Activated naive CD4-positive, alpha-beta T cell treated with anti-CD3 and anti-CD28 coated beads, Interleukin-2, amount 50 U/mL, for 72 hours (primary cell): ENCODE measurements around the gene TUBB2B. TPM values are rescaled to one million over a fixed set of nuclear protein-coding genes. Genes with fewer than 3 reads are reported as not detected.
A peak's percentile ranks its signal among the peaks of the same experiment; 100 is the strongest.

ENCODE experiments used
- ATAC-seq, 2 donors: fragments of 150-1000 bp; cut with Tn5 transposase; 2 replicates each; pipeline ENCODE4 v1.10.0; 2021; ENCODE audit warnings: mild to moderate bottlenecking in 2 of 2, moderate library complexity in 2 of 2
- DNase-seq, 2 donors: peaks; one replicate each; pipeline ENCODE4 v3.0.0; 2021 to 2022; ENCODE audit warnings: low spot score in 2 of 2
- H3K27ac Mint-ChIP-seq, 2 donors: one replicate each; pipeline ENCODE4 v1.8.0; 2022; ENCODE audit warnings: mild to moderate bottlenecking in 2 of 2, mixed read lengths in 2 of 2
- H3K36me3 Mint-ChIP-seq, 2 donors: one replicate each; pipeline ENCODE4 v1.8.0; 2022; ENCODE audit warnings: mixed read lengths in 2 of 2
- H3K9me3 Mint-ChIP-seq, 2 donors: one replicate each; pipeline ENCODE4 v1.8.0; 2022; ENCODE audit warnings: mixed read lengths in 2 of 2
- total RNA-seq, 2 donors: library from RNA; stranded (reverse); gene quantifications; one replicate each; pipeline ENCODE4 v1.2.3, GENCODE V29; 2022

Gene TUBB2B
- total RNA-seq, 2 donors from 2014 or later, result 0.43 TPM; not detected in 1

DNA sequence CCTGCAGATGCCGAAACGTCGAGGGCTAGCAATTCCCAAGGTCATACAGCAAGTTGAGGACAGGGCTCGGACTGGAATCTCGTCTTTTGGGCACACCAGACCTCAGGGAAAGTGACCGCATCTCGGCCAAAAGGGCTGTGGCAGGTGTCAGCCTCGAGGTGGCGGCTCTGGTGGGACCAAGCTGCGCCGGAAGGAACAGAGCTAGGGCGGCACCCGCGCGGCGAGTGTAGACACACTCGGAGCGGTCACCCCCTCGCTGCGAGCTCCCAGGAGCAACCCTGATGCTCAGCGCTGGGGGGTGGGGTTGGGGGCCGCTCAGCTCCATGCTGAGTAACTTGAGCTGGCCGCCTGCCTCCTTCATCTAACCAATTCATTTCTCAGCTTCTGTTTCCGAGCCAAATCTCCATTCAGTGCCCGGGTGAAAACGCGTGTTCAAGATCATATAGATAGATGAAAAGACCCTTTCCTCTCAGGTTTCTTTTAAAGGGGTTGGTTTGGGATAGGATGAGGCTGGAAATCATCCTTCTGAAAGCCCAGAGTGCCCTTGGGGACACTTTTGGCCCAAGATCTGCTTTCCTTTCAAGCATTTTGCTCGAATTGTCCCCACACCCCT is 2.2 kb upstream of the TUBB2B start:
- Mint-ChIP-seq H3K9me3 (no peaks in the 10 kb centered on the region), H3K36me3 (peaks cover 0 to 10% of the 10 kb centered on the region in 2 donors), H3K27ac (no peak overlapping the region)
- ATAC-seq (peak; percentile 42 to 55), DNase-seq (no peak)

DNA sequence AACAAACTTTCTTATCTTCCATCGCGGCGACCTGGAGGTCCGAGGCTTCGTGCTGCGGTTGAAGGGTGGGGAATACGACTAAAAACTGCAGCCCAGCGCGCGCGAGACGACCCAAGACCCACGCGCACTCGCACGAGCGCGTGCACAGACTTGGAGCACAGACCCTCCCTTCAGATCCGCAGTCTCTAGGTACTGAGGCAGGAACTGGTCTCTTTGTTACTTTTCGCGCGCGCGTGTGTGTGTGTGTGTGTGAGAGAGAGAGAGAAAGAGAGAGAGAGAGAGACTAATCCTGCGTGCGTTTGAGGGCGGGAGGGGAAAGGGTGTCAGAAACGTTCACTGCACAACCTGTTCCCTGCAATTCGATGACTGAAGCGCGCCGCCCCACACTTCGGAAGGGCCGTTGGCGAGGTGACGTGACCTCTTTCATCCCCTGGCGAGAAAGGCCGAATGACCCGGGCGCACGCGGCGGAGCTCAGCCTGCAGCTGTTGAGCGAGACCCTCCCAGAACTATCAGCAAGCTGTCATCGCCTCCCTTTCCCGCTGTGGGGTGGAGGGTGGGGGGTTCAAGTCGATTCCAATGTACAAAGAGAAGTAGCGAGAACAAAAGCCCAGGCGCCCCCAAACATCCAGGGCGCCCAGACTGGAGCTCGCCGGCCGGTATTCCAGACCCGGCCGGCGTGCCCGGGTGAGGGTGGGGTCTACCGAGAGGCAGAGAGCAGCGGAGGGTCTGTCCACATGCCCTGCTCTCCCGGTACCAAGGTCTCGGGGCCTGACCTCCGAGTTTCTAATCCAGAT is 1.5 kb upstream of the TUBB2B start:
- Mint-ChIP-seq H3K9me3 (no peaks in the 10 kb centered on the region), H3K36me3 (peaks cover 0 to 10% of the 10 kb centered on the region in 2 donors), H3K27ac (no peak overlapping the region)
- DNase-seq (no peak), ATAC-seq (peak; percentile 23 to 42)

DNA sequence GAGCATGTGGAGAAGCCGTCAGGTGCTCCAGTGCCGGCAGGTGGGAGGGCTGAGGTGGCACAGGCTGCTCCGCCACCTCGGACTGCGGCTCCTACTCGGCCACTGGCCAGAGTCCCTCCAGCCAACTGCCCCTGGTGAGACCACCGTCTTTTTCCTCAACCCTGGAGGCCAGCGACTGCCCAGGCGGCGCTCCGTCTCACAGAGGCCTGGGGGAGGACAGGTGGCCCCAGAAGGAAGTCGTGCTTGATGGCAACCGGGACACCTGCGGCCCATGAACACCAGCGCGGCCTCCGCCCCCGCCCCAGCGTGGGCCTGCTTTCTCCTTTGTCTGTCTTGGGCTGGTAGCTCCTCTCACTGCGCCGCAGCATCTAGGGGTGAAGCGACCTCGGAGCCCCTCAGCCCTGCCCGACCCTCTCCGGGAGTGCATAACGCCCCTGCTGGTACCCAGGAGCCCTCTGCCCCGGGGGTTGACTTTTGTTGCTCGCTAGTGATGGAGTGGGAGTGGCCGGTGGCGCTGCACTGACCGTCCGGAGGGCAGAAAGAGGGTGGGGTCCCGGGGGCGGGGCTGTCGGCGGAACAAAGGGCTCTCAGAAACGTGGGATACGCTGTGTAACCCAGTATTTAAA is 706 bp upstream of the TUBB2B start:
- DNase-seq (no peak), ATAC-seq (peak; percentile 21 to 36)
- Mint-ChIP-seq H3K36me3 (peaks cover 0 to 10% of the 10 kb centered on the region in 2 donors), H3K9me3 (no peaks in the 10 kb centered on the region), H3K27ac (no peak overlapping the region)

- DNase-seq, result no peak
- Mint-ChIP-seq H3K27ac (no peak overlapping the region), H3K9me3 (peaks cover 4 to 5% of the 10 kb centered on the region in 2 donors), H3K36me3 (peaks cover 0 to 6% of the 10 kb centered on the region in 2 donors)
- ATAC-seq, result peak in 1 of 2 donors; percentile 23
Measured at GRCh38 chr6:3226481-3227362, 731 bp downstream of the TUBB2B start.

DNA sequence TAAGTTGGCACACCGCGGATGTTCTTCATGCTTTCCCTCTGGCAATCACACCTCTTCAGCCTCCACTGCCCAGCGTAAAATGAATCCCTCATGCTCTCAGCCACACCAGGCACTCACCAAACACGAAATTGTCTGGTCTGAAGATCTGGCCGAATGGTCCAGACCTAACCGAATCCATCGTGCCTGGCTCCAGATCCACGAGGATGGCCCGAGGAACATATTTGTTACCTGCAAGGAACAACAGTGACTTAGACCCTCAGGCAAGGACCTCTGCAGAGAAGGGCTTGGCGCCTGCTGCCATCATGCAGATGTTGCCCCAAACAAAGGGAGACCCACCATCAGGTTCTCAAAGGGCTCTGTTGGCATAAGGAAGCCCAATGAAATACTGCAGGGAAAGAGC is 1.4 kb downstream of the TUBB2B start:
- no peak overlapping the region for H3K27ac Mint-ChIP-seq
- DNase-seq (no peak), ATAC-seq (no peak)
- peaks cover 4 to 5% of the 10 kb centered on the region in 2 donors for H3K9me3 Mint-ChIP-seq
- H3K36me3 Mint-ChIP-seq, result peaks cover 0 to 6% of the 10 kb centered on the region in 2 donors

- ATAC-seq, result no peak
- Mint-ChIP-seq H3K27ac (no peak overlapping the region), H3K36me3 (no peaks in the 10 kb centered on the region), H3K9me3 (peaks cover 4 to 5% of the 10 kb centered on the region in 2 donors)
- no peak for DNase-seq
Measured at GRCh38 chr6:3222506-3223038, 4.9 kb downstream of the TUBB2B start.

- ATAC-seq, result peak in 1 of 2 donors; percentile 57
- H3K27ac Mint-ChIP-seq, result no peak overlapping the region
- peaks cover 4 to 5% of the 10 kb centered on the region in 2 donors for H3K9me3 Mint-ChIP-seq
Measured at GRCh38 chr6:3221578-3221977, 5.9 kb downstream of the TUBB2B start.

DNA sequence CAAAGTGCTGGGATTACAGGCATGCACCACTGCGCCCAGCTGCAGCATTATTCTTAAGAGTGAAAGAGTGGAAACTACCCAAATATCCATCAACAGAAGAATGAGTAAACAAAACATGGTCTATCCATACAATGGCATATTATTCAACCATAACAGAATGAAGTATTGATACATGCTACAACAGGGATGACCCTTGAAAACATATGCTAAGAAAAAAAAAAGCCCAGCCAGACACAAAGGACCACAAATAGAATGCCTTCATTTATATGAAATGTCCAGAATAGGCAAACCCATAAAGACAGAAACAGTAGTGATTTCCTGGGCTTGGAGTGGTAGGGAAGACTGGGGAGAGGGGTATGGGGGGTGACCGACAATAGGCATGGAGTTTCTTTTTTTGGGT is 7.1 kb downstream of the TUBB2B start:
- Mint-ChIP-seq H3K9me3 (peaks cover 4 to 5% of the 10 kb centered on the region in 2 donors), H3K36me3 (no peaks in the 10 kb centered on the region), H3K27ac (no peak overlapping the region)
- DNase-seq, result no peak
- ATAC-seq, result no peak

More at GRCh38 chr6:3221578-3221977, 5.9 kb downstream of the TUBB2B start:
- no peak for DNase-seq
- no peaks in the 10 kb centered on the region for H3K36me3 Mint-ChIP-seq

DNA sequence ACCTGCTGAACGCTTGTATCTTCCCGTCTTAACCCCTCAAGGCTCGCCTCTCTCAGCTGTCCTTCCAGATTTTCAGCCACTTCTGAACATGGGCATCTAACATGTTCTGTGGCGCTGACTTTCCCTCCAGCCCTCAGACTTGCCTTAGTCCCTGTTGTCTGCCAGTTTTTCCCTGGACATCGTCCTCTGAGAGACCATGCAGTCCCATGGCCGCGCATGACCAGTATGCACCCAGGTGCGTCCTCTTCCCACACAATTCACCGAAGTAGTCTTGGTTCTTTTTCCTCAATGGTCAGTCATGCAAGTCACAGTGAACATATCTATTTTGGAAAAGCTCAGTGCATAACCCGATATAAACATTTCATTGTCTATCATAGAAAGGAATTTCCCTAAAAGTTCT is 9.2 kb downstream of the TUBB2B start:
- Mint-ChIP-seq H3K9me3 (peaks cover 4 to 5% of the 10 kb centered on the region in 2 donors), H3K36me3 (no peaks in the 10 kb centered on the region), H3K27ac (no peak overlapping the region)
- DNase-seq (no peak), ATAC-seq (no peak)

DNA sequence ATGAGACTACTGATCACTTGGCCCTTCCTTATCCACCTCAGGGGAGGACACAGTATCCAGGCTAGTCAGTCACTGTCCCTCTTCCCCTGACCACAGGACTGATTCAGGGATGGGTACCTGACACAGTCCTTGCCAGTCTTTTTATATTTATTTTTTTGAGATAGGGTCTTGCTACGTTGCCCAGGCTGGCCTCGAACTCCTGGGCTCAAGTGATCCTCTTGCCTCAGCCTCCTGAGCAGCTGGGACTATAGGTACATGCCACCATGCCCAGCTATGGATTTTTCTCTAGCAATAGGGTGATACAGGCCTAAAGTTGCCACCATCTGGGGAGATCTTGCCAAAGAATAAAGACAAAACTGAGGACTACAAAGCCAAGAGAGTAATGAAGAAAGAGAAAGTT is 10.2 kb downstream of the TUBB2B start:
- ATAC-seq (no peak), DNase-seq (no peak)
- no peaks in the 10 kb centered on the region for H3K36me3 Mint-ChIP-seq
- H3K9me3 Mint-ChIP-seq, result peaks cover 4% of the 10 kb centered on the region in 2 donors
- H3K27ac Mint-ChIP-seq, result no peak overlapping the region

DNA sequence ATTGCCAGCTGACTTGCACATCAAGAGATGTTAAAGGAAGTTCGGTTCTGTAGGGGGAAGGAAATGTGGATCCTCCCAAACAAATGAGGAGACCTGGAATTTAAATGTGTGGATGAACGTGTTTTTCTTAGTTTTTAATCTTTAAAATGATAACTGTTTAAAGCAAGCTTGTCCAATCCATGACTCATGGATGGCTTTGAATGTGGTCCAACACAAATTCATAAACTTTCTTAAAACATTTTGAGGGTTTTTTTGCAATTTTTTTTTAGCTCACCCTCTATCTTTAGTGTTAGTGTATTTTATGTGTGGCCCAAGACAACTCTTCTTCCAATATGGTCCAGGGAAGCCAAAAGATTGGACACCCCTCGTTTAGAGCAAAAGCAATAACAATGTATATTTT is 12.6 kb downstream of the TUBB2B start:
- DNase-seq, result no peak
- Mint-ChIP-seq H3K36me3 (no peaks in the 10 kb centered on the region), H3K9me3 (no peaks in the 10 kb centered on the region), H3K27ac (no peak overlapping the region)
- ATAC-seq, result no peak

DNA sequence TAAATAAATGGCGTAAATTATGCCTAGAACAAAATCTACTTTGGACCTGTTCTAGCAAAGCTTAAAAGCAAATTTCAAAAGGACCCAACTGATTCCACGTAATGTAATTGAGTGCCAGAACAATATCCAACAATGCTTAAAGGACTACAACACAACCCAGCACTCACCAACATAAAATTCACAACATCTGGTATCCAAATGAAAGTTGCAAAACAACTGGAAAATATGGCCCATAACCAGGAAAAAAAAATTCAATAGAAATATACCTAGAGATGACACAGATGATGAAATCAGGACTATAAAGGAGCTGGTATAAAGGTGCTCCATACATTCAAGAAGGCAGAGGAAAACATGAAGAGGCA is 14.1 kb downstream of the TUBB2B start:
- no peak for ATAC-seq
- Mint-ChIP-seq H3K36me3 (no peaks in the 10 kb centered on the region), H3K27ac (no peak overlapping the region), H3K9me3 (no peaks in the 10 kb centered on the region)
- no peak for DNase-seq

DNA sequence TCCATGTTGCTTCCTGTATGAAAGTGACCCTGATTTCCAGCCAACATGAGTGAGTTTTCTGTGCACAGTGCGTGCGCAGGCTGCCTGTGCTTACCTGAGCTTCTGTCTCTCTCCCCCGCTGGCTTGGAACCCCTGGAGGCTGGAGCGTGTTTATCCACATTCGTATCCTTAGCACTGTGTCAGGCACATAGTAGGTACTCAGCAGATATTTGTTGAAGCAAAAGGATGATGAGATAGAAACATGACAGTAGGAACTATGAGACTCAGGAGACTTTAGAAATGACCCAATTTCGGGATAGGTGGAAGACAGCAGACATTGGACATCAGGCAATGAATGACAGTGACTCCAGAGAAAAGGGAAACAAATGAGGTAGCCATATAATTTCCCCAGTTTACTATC is 15.2 kb downstream of the TUBB2B start:
- no peaks in the 10 kb centered on the region for H3K36me3 Mint-ChIP-seq
- H3K27ac Mint-ChIP-seq, result no peak overlapping the region
- ATAC-seq (no peak), DNase-seq (no peak)
- H3K9me3 Mint-ChIP-seq, result no peaks in the 10 kb centered on the region

DNA sequence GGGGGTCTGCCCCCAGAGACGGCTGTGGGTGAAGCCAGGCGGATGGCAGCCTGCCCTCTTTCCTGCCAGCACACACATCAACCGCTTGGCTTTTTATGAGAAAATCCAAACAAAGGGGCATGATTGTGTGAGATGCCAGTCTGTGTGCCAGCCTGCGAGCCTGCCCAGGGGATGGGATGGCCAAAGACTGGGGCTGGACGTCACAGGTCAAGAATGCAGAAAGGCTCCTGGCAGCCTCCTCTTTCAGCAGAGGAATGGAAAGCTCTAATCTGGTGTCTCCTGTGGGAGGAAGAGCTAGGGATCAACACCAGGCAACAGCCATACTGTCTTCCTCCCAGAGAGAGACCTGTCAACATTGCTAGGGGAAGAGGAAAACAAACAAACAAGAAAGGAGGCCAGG is 15.8 kb downstream of the TUBB2B start:
- ATAC-seq (no peak), DNase-seq (no peak)
- Mint-ChIP-seq H3K27ac (no peak overlapping the region), H3K9me3 (no peaks in the 10 kb centered on the region), H3K36me3 (no peaks in the 10 kb centered on the region)

- DNase-seq (no peak), ATAC-seq (no peak)
- Mint-ChIP-seq H3K36me3 (no peaks in the 10 kb centered on the region), H3K9me3 (no peaks in the 10 kb centered on the region), H3K27ac (peak overlapping the region in 1 of 2 donors; percentile 73)
Measured at GRCh38 chr6:3210024-3210610, 17.3 kb downstream of the TUBB2B start.
